Measurements from ENCODE around the gene DEDD.

DNA sequence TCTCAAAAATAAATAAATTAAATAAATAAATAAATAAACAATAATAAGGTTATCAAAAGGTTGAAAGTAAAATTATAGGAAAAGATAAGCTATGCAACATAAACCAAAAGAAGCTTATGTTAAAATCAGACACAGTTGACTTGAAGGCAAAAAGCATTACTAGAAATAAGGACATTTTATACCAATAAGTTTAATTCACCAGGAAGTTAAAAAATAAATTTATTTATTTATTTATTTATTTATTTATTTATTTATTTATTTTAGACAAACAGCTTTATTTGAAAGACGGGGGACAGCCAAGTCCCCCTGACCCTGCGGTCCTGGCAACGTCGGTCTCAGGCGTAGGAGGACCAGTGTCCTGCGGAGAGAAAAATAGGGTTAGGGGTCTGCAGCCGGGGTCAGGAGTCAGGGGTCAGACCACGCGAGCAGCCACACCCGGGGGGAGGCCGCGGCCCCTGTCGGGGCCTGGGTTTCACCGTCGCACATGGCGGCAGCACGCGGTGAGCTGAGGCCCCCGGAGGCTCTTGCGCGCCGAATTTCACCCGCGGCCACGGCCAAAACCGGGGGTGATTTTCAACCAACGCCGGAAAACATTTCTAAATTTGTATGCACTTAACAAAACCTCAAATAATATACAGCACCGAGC, 8.4 kb upstream of the DEDD start:
- TF ChIP-seq POLR2A (IDR thresholded peaks at IDR 0.05): no peak
- TF ChIP-seq, protein P1, sequence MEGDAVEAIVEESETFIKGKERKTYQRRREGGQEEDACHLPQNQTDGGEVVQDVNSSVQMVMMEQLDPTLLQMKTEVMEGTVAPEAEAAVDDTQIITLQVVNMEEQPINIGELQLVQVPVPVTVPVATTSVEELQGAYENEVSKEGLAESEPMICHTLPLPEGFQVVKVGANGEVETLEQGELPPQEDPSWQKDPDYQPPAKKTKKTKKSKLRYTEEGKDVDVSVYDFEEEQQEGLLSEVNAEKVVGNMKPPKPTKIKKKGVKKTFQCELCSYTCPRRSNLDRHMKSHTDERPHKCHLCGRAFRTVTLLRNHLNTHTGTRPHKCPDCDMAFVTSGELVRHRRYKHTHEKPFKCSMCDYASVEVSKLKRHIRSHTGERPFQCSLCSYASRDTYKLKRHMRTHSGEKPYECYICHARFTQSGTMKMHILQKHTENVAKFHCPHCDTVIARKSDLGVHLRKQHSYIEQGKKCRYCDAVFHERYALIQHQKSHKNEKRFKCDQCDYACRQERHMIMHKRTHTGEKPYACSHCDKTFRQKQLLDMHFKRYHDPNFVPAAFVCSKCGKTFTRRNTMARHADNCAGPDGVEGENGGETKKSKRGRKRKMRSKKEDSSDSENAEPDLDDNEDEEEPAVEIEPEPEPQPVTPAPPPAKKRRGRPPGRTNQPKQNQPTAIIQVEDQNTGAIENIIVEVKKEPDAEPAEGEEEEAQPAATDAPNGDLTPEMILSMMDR (IDR thresholded peaks at IDR 0.05): no peak

Data from uterus (tissue), 2 donors.